ENCODE results near the gene LCMT1.

- TF ChIP-seq CTCF (conservative IDR thresholded peaks at IDR 0.05) (no peak), EZH2 (IDR thresholded peaks at IDR 0.05; ENCODE audit: low read depth) (no peak)
These were observed 86.5 kb downstream of the LCMT1 start for GRCh38 chr16:25198021-25198420.

All from PC-9 (cell line).